Measurements from ENCODE around the gene CDK6. TPM values are rescaled to one million over a fixed set of nuclear protein-coding genes. Genes with fewer than 3 reads are reported as not detected.

Gene CDK6
- polyA plus RNA-seq, 2 of the 4 experiments (the other 2 are of a cell fraction): 13.6 to 25.9 TPM

DNA sequence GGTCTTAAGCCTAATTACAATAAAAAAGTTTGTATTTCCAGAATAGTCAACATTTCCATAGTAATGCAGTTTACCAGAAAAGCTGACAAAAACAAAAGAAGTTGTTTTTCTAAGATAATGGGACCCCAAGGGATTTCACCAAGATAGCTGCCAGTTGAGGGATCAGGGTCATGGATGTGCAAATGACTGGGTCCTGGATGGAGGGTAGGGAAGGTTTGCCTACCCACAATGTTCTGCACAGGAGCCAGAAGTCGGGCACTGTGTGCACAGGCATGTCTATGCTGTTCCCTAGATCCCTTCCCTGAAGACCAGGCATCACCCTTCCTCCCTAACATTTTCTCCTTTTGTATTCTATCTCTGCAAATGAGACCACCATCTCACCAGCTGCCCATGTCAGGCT is 152.1 kb downstream of the CDK6 start:
- CTCF ChIA-PET: interaction anchor here (0.6 to 2.7 kb wide), 2 partner anchors 89 to 149 kb away, joined by 3 to 9 read pairs; no protein-coding TSS in a partner anchor
- Histone ChIP-seq H3K4me2 (no peak overlapping the region), H3K4me1 (peaks cover 39% of the 10 kb centered on the region), H3K4me3 (no peak overlapping the region), H3K9me3 (no peaks in the 10 kb centered on the region), H3K27ac (peak overlapping the region in 1 of 2 experiments; percentile 34; a peak in 1 of 6 replicates)
- ATAC-seq: no peak
- TF ChIP-seq, protein P1, sequence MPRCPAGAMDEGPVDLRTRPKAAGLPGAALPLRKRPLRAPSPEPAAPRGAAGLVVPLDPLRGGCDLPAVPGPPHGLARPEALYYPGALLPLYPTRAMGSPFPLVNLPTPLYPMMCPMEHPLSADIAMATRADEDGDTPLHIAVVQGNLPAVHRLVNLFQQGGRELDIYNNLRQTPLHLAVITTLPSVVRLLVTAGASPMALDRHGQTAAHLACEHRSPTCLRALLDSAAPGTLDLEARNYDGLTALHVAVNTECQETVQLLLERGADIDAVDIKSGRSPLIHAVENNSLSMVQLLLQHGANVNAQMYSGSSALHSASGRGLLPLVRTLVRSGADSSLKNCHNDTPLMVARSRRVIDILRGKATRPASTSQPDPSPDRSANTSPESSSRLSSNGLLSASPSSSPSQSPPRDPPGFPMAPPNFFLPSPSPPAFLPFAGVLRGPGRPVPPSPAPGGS (IDR thresholded peaks at IDR 0.05): no peak
- TF ChIP-seq HOXA7 (CRISPR knock-in tag; IDR thresholded peaks at IDR 0.05) (no peak), GATA3 (IDR thresholded peaks at IDR 0.05; ENCODE audit: borderline replicate concordance) (no peak), SREBF2 (IDR thresholded peaks at IDR 0.05) (no peak), ZNF302 (CRISPR knock-in tag; IDR thresholded peaks at IDR 0.05) (no peak)
- no peak for DNase-seq (ENCODE audit: low read depth in 1 of 2, low spot score in 1 of 2)
- no peak for FAIRE-seq
- WGBS (ENCODE audit: missing lambda C conversion rate): 100% methylated on average over 1 of the region's 1 CpG
- POLR2A ChIA-PET: no interaction called here

DNA sequence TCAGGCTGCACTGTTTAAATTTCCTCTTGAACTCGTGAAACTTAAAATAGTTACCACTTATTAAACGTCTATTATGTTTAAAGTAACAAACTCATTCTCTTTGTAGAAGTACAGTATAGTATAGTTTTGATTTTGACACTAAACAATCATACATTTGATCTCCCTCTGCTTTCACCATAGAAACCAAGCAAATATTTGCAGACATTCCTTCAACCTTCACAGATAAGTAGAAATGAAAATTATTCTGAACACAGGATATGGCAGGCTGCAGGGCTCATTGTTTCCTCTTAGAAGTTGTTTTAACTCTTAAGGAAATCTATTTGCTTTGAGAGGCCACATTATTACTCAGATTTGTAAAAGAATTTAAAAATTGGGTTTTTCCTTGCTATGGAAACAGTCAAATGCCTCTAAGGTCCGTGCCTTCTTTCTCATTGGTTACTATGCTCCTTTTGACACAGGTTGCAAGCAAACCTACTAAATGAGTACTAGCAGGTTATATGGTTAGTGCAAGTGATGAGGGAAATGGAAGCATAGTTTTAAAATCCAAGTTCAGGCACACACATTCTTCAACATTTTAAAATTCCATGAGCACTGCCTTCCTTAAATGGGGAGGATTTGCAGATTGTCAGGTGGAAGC is 153.4 kb downstream of the CDK6 start:
- WGBS (ENCODE audit: missing lambda C conversion rate): 27% methylated on average over 3 of the region's 3 CpGs
- FAIRE-seq (no peak), DNase-seq (ENCODE audit: low read depth in 1 of 2, low spot score in 1 of 2) (no peak), ATAC-seq (peak in 1 of 2 experiments; percentile 58; a peak in 3 of 6 replicates)
- no peaks in the 10 kb centered on the region for H3K9me3 ChIP-seq
- H3K4me1 ChIP-seq: peaks cover 39% of the 10 kb centered on the region
- no peak overlapping the region for H3K4me3 ChIP-seq
- TF ChIP-seq SREBF2 (IDR thresholded peaks at IDR 0.05): no peak
- TF ChIP-seq NPAS2 (CRISPR knock-in tag; IDR thresholded peaks at IDR 0.05; ENCODE audit: borderline replicate concordance): no peak
- no peak for TF ChIP-seq HOXB5 (CRISPR knock-in tag; IDR thresholded peaks at IDR 0.05)
- ChIA-PET CTCF (interaction anchor here (1.0 to 2.7 kb wide), 2 partner anchors 8 to 150 kb away, joined by 3 to 9 read pairs; no protein-coding TSS in a partner anchor), POLR2A (no interaction called here)
- peak overlapping the region; percentile 55 for H3K4me2 ChIP-seq
- peak overlapping the region; percentile 6 to 42; a peak in 4 of 6 replicates for H3K27ac ChIP-seq

- WGBS (ENCODE audit: missing lambda C conversion rate): 88% methylated on average over 5 of the region's 5 CpGs
- FAIRE-seq: no peak
- TF ChIP-seq, protein P2, sequence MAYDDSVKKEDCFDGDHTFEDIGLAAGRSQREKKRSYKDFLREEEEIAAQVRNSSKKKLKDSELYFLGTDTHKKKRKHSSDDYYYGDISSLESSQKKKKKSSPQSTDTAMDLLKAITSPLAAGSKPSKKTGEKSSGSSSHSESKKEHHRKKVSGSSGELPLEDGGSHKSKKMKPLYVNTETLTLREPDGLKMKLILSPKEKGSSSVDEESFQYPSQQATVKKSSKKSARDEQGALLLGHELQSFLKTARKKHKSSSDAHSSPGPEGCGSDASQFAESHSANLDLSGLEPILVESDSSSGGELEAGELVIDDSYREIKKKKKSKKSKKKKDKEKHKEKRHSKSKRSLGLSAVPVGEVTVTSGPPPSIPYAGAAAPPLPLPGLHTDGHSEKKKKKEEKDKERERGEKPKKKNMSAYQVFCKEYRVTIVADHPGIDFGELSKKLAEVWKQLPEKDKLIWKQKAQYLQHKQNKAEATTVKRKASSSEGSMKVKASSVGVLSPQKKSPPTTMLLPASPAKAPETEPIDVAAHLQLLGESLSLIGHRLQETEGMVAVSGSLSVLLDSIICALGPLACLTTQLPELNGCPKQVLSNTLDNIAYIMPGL (CRISPR knock-in tag; IDR thresholded peaks at IDR 0.05; ENCODE audit: borderline replicate concordance): no peak
- TF ChIP-seq ZSCAN20 (CRISPR knock-in tag; IDR thresholded peaks at IDR 0.05) (no peak), FOSB (CRISPR knock-in tag; IDR thresholded peaks at IDR 0.05) (no peak), HEYL (CRISPR knock-in tag; IDR thresholded peaks at IDR 0.05) (no peak), NR3C1 (IDR thresholded peaks at IDR 0.05) (no peak), ATOH8 (CRISPR knock-in tag; IDR thresholded peaks at IDR 0.05; ENCODE audit: low read depth) (no peak), NFE2L2 (conservative IDR thresholded peaks at IDR 0.05; ENCODE audit: low read length) (no peak), RNF2 (IDR thresholded peaks at IDR 0.05; ENCODE audit: borderline replicate concordance, low read depth) (no peak), HES2 (IDR thresholded peaks at IDR 0.05) (no peak), HDAC2 (IDR thresholded peaks at IDR 0.05) (no peak), MAZ (IDR thresholded peaks at IDR 0.05; ENCODE audit: borderline replicate concordance, low read depth, low read length) (no peak), EHMT2 (IDR thresholded peaks at IDR 0.05; ENCODE audit: low read depth) (no peak), POLR2AphosphoS2 (conservative IDR thresholded peaks at IDR 0.05; ENCODE audit: low read length) (no peak), ELK1 (IDR thresholded peaks at IDR 0.05; ENCODE audit: low read depth, low read length) (no peak), E2F6 (IDR thresholded peaks at IDR 0.05; ENCODE audit: borderline replicate concordance, low read depth) (no peak), RCOR1 (IDR thresholded peaks at IDR 0.05; ENCODE audit: low read depth, low read length) (no peak), PBX3 (IDR thresholded peaks at IDR 0.05) (no peak), HOXB5 (CRISPR knock-in tag; IDR thresholded peaks at IDR 0.05) (no peak)
- peak overlapping the region in 1 of 2 experiments; percentile 30; a peak in 2 of 6 replicates for H3K27ac ChIP-seq
- ChIA-PET POLR2A (no interaction called here), CTCF (interaction anchor here (0.9 kb wide), 1 partner anchor 30 kb away, joined by 3 read pairs; no protein-coding TSS in a partner anchor)
- no peak overlapping the region for H3K4me3 ChIP-seq
- H3K9me3 ChIP-seq: no peaks in the 10 kb centered on the region
- ATAC-seq: no peak; a peak in 1 of 6 replicates
- no peak for DNase-seq (ENCODE audit: low read depth in 1 of 2, low spot score in 1 of 2)
- H3K4me1 ChIP-seq: peaks cover 39% of the 10 kb centered on the region
- peak overlapping the region; percentile 55 for H3K4me2 ChIP-seq
These were observed 154.0 kb downstream of the CDK6 start for GRCh38 chr7:92682330-92682729.

Measured in A549 (cell line).